ENCODE results near the gene RTL1. TPM values are rescaled to one million over a fixed set of nuclear protein-coding genes. Genes with fewer than 3 reads are reported as not detected.

The RTL1 gene
- total and polyA plus RNA-seq, 7 experiments from 2014 or later = not detected

- Mint-ChIP-seq H3K9me3 (no peaks in the 10 kb centered on the region), H3K4me1 (no peaks in the 10 kb centered on the region), H3K36me3 (no peaks in the 10 kb centered on the region), H3K4me3 (no peak overlapping the region), H3K27ac (no peak overlapping the region), H3K27me3 (peaks cover 0 to 4% (median 0%) of the 10 kb centered on the region in 5 donors)
- Histone ChIP-seq H3K36me3 (ENCODE audit: control insufficient read depth in 2 of 3, insufficient read depth in 3 of 3, low read length in 3 of 3) (no peaks in the 10 kb centered on the region), H3K9me3 (ENCODE audit: control insufficient read depth in 2 of 3, low read length in 3 of 3) (no peaks in the 10 kb centered on the region), H3K4me1 (ENCODE audit: control insufficient read depth in 2 of 2, insufficient read depth in 2 of 2, low read length in 2 of 2) (no peaks in the 10 kb centered on the region), H3K27ac (ENCODE audit: low read depth, low read length) (no peak overlapping the region), H3K4me3 (ENCODE audit: low read length) (no peak overlapping the region), H3K27me3 (ENCODE audit: control insufficient read depth in 2 of 2, insufficient read depth in 2 of 2, low read length in 2 of 2) (no peaks in the 10 kb centered on the region)
- DNase-seq (no peak), ATAC-seq (no peak)
- CTCF ChIA-PET = no interaction called here
- POLR2A ChIA-PET = no interaction called here
- intact Hi-C loops (cut with micrococcal nuclease) = no loop called here
Observed at GRCh38 chr14:100865682-100866591, 37.6 kb downstream of the RTL1 start.

- ATAC-seq = no peak
- H3K4me1 ChIP-seq (ENCODE audit: control insufficient read depth in 2 of 2, insufficient read depth in 2 of 2, low read length in 2 of 2) = no peaks in the 10 kb centered on the region
- H3K27me3 Mint-ChIP-seq = peaks cover 0 to 4% (median 0%) of the 10 kb centered on the region in 5 donors
- DNase-seq = no peak
- no peak overlapping the region for H3K4me3 ChIP-seq (ENCODE audit: low read length)
- H3K4me1 Mint-ChIP-seq = no peaks in the 10 kb centered on the region
- POLR2A ChIA-PET = no interaction called here
- CTCF ChIA-PET = no interaction called here
- no peaks in the 10 kb centered on the region for H3K9me3 Mint-ChIP-seq
- H3K4me3 Mint-ChIP-seq = no peak overlapping the region
- no peak overlapping the region for H3K27ac ChIP-seq (ENCODE audit: low read depth, low read length)
- intact Hi-C loops (cut with micrococcal nuclease) = no loop called here
- H3K9me3 ChIP-seq (ENCODE audit: control insufficient read depth in 2 of 3, low read length in 3 of 3) = no peaks in the 10 kb centered on the region
- H3K36me3 Mint-ChIP-seq = no peaks in the 10 kb centered on the region
- H3K27me3 ChIP-seq (ENCODE audit: control insufficient read depth in 2 of 2, insufficient read depth in 2 of 2, low read length in 2 of 2) = no peaks in the 10 kb centered on the region
- H3K36me3 ChIP-seq (ENCODE audit: control insufficient read depth in 2 of 3, insufficient read depth in 3 of 3, low read length in 3 of 3) = no peaks in the 10 kb centered on the region
- H3K27ac Mint-ChIP-seq = no peak overlapping the region
Observed at GRCh38 chr14:100864960-100865681, 38.4 kb downstream of the RTL1 start.

- Histone ChIP-seq H3K27ac (ENCODE audit: low read depth, low read length) (no peak overlapping the region), H3K36me3 (ENCODE audit: control insufficient read depth in 2 of 3, insufficient read depth in 3 of 3, low read length in 3 of 3) (no peaks in the 10 kb centered on the region), H3K9me3 (ENCODE audit: control insufficient read depth in 2 of 3, low read length in 3 of 3) (no peaks in the 10 kb centered on the region), H3K4me3 (ENCODE audit: low read length) (no peak overlapping the region), H3K27me3 (ENCODE audit: control insufficient read depth in 2 of 2, insufficient read depth in 2 of 2, low read length in 2 of 2) (no peaks in the 10 kb centered on the region), H3K4me1 (ENCODE audit: control insufficient read depth in 2 of 2, insufficient read depth in 2 of 2, low read length in 2 of 2) (no peaks in the 10 kb centered on the region)
- ATAC-seq (no peak), DNase-seq (no peak)
- ChIA-PET CTCF (no interaction called here), POLR2A (no interaction called here)
- Mint-ChIP-seq H3K27me3 (peaks cover 0 to 5% (median 0%) of the 10 kb centered on the region in 5 donors), H3K4me1 (no peaks in the 10 kb centered on the region), H3K4me3 (no peak overlapping the region), H3K36me3 (no peaks in the 10 kb centered on the region), H3K27ac (no peak overlapping the region), H3K9me3 (no peaks in the 10 kb centered on the region)
- intact Hi-C loops (cut with micrococcal nuclease) = no loop called here
Observed at GRCh38 chr14:100864206-100864605, 39.3 kb downstream of the RTL1 start.

- Histone ChIP-seq H3K4me1 (ENCODE audit: control insufficient read depth in 2 of 2, insufficient read depth in 2 of 2, low read length in 2 of 2) (no peaks in the 10 kb centered on the region), H3K9me3 (ENCODE audit: control insufficient read depth in 2 of 3, low read length in 3 of 3) (no peaks in the 10 kb centered on the region), H3K36me3 (ENCODE audit: control insufficient read depth in 2 of 3, insufficient read depth in 3 of 3, low read length in 3 of 3) (no peaks in the 10 kb centered on the region), H3K4me3 (ENCODE audit: low read length) (no peak overlapping the region), H3K27me3 (ENCODE audit: control insufficient read depth in 2 of 2, insufficient read depth in 2 of 2, low read length in 2 of 2) (no peaks in the 10 kb centered on the region), H3K27ac (ENCODE audit: low read depth, low read length) (no peak overlapping the region)
- no peak overlapping the region for H3K4me3 Mint-ChIP-seq
- DNase-seq = no peak
- no peaks in the 10 kb centered on the region for H3K9me3 Mint-ChIP-seq
- intact Hi-C loops (cut with micrococcal nuclease) = no loop called here
- H3K27me3 Mint-ChIP-seq = peaks cover 0 to 7% (median 0%) of the 10 kb centered on the region in 5 donors
- ChIA-PET POLR2A (no interaction called here), CTCF (interaction anchor here (0.6 kb wide), 1 partner anchor 23 kb away, joined by 3 read pairs; no protein-coding TSS in a partner anchor)
- no peaks in the 10 kb centered on the region for H3K4me1 Mint-ChIP-seq
- H3K36me3 Mint-ChIP-seq = no peaks in the 10 kb centered on the region
- no peak overlapping the region for H3K27ac Mint-ChIP-seq
- no peak for ATAC-seq
Observed at GRCh38 chr14:100862793-100863192, 40.7 kb downstream of the RTL1 start.

- H3K27me3 ChIP-seq (ENCODE audit: control insufficient read depth in 2 of 2, insufficient read depth in 2 of 2, low read length in 2 of 2) = no peaks in the 10 kb centered on the region
- no peak overlapping the region for H3K4me3 ChIP-seq (ENCODE audit: low read length)
- no peak for ATAC-seq
- no peaks in the 10 kb centered on the region for H3K9me3 Mint-ChIP-seq
- no peaks in the 10 kb centered on the region for H3K36me3 ChIP-seq (ENCODE audit: control insufficient read depth in 2 of 3, insufficient read depth in 3 of 3, low read length in 3 of 3)
- no peaks in the 10 kb centered on the region for H3K4me1 Mint-ChIP-seq
- H3K4me3 Mint-ChIP-seq = no peak overlapping the region
- H3K27ac Mint-ChIP-seq = no peak overlapping the region
- no peak overlapping the region for H3K27ac ChIP-seq (ENCODE audit: low read depth, low read length)
- no peaks in the 10 kb centered on the region for H3K9me3 ChIP-seq (ENCODE audit: control insufficient read depth in 2 of 3, low read length in 3 of 3)
- intact Hi-C loops (cut with micrococcal nuclease) = no loop called here
- H3K27me3 Mint-ChIP-seq = peaks cover 0 to 7% (median 0%) of the 10 kb centered on the region in 5 donors
- CTCF ChIA-PET = no interaction called here
- no peaks in the 10 kb centered on the region for H3K36me3 Mint-ChIP-seq
- DNase-seq = no peak
- POLR2A ChIA-PET = no interaction called here
- H3K4me1 ChIP-seq (ENCODE audit: control insufficient read depth in 2 of 2, insufficient read depth in 2 of 2, low read length in 2 of 2) = no peaks in the 10 kb centered on the region
Observed at GRCh38 chr14:100862277-100862676, 41.2 kb downstream of the RTL1 start.

GRCh38 chr14:100861937-100862247 is 41.6 kb downstream of the RTL1 start:
- H3K4me3 ChIP-seq (ENCODE audit: low read length) = no peak overlapping the region
- DNase-seq (no peak), ATAC-seq (no peak)
- ChIA-PET POLR2A (no interaction called here), CTCF (no interaction called here)
- no peaks in the 10 kb centered on the region for H3K9me3 ChIP-seq (ENCODE audit: control insufficient read depth in 2 of 3, low read length in 3 of 3)
- Mint-ChIP-seq H3K9me3 (no peaks in the 10 kb centered on the region), H3K4me3 (no peak overlapping the region), H3K4me1 (no peaks in the 10 kb centered on the region), H3K36me3 (no peaks in the 10 kb centered on the region), H3K27me3 (peaks cover 0 to 7% (median 0%) of the 10 kb centered on the region in 5 donors), H3K27ac (no peak overlapping the region)
- intact Hi-C loops (cut with micrococcal nuclease) = no loop called here
- no peaks in the 10 kb centered on the region for H3K27me3 ChIP-seq (ENCODE audit: control insufficient read depth in 2 of 2, insufficient read depth in 2 of 2, low read length in 2 of 2)
- no peaks in the 10 kb centered on the region for H3K4me1 ChIP-seq (ENCODE audit: control insufficient read depth in 2 of 2, insufficient read depth in 2 of 2, low read length in 2 of 2)
- H3K36me3 ChIP-seq (ENCODE audit: control insufficient read depth in 2 of 3, insufficient read depth in 3 of 3, low read length in 3 of 3) = no peaks in the 10 kb centered on the region
- H3K27ac ChIP-seq (ENCODE audit: low read depth, low read length) = no peak overlapping the region
